Measurements from ENCODE around the gene CTDSP2.

CTDSP2 gene

DNA sequence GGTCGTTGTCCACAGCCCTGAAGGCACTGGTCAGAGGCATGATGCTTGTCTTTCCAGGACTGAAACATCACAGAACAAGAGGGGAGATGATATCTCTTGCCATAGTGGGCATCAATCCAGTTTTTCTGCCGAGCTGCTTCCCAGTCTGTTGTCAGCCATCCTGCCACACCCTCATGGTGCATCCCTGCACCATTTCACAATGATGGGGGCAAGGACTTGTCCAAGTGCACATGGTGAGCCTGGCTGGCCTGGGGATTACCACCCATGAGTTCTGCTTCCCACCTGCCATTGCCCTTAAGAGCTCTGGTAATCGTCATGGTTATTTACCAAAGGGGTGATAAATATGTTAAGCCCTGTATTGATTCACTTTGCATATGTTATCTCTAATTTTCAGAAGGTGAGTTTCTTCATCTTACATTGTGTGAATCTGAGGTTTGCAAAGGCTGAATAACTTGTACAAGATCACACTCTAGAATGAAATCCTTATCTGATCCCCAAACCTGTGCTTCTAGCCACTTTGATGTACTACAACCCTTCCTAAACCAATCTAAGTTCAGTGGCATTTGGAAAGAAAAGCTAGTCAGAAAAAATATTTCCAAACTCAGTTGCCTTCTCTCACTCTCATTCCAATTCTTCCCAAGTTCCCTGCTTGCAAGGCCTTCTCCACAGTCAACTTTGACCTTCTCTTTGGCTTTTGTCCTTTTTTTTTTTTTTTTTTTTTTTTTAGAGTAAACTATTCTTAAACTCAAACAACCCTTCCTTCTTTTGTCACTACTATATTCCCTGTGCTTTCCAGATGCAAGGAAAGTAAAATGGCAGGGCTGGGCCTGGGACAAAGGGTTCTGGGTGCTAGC, 30.3 kb downstream of the CTDSP2 start:
- DNase-seq (ENCODE audit: low read depth in 2 of 2), result no peak

DNA sequence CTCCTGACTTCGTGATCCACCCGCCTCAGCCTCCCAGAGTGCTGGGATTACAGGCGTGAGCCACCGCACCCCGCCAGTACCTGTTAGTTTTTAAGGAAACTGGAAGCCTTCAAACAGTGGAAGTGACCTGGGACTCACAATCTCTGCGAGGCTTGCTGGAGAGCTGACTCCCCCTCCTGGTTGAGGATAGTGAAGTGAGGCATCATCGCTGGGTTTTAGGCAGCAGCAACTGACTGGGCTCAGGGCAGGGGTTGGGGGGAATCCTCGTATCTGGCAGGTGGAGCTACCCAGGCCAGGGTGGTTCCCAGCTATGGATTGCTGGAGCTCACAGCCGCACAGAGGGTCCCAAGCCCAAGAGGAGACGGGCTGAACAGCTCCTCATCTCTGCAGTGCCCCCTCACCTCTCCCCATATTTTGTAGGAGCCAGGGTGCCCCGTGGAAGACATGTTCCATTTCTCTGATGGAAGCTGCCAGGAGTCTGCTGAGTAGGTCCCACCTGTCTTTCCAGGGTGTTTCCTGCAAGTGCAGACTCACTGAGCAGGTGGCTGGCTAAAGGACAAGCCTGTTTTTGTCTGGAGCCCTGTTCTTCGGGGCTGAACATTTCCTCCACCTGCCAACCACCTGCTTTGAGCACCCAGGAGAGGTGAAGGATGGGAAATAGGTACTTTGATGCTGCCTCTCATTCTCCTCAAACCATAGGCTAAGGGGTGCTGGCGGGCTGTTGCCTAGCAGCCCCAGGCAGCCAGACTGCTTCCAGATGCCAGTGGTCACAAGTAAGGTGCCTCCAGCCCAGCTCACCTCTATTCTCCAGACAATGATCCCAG, 31.1 kb downstream of the CTDSP2 start:
- no peak for DNase-seq (ENCODE audit: low read depth in 2 of 2)

GRCh38 chr12:57813971-57814772, 32.4 kb downstream of the CTDSP2 start:
- DNase-seq (ENCODE audit: low read depth in 2 of 2), result no peak

- DNase-seq (ENCODE audit: low read depth in 2 of 2), result no peak
Measured at GRCh38 chr12:57813111-57813970, 33.2 kb downstream of the CTDSP2 start.

GRCh38 chr12:57811028-57811755, 35.3 kb downstream of the CTDSP2 start:
- DNase-seq (ENCODE audit: low read depth in 2 of 2), result no peak

DNA sequence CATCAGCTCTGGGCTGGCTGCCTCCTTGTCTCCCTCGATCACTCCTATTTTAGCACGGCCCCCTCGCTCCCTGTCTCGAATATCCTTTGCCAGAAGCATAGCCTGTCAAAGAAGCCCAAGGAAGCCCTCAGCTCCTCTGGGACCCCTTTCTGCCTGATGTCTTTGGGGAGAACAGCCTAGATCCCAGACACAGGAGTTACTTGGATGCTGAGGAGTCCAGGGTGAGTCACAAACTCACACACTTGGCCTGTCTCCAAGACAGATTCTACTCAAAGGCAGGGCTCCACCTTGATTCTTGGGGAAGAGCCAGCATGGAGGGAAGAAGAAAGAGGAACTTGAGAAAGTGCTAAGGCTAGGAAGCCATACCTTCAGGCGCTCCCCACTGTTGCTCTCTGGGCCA, 36.1 kb downstream of the CTDSP2 start:
- no peak for DNase-seq (ENCODE audit: low read depth in 2 of 2)

DNA sequence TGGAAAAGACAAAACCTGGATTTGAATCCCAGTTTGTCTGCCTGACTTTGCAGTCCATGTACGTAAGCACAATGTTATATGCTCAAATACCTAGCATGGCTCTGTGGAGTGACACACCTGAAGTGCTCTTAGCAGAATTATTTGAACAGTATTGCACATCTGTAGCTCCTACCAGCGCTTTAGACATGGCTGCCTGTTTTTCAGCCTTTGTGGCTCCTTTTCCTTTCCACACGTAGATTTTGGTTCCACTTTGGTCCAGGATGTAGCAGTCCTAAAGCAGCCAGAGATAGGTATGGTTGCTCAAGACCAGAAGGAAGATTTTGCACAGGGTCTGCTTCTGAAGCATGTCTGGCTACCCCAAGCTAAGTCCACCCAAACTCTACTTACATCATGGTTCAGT, 37.1 kb downstream of the CTDSP2 start:
- DNase-seq (ENCODE audit: low read depth in 2 of 2), result no peak

GRCh38 chr12:57808351-57808750, 38.2 kb downstream of the CTDSP2 start:
- no peak for DNase-seq (ENCODE audit: low read depth in 2 of 2)

DNA sequence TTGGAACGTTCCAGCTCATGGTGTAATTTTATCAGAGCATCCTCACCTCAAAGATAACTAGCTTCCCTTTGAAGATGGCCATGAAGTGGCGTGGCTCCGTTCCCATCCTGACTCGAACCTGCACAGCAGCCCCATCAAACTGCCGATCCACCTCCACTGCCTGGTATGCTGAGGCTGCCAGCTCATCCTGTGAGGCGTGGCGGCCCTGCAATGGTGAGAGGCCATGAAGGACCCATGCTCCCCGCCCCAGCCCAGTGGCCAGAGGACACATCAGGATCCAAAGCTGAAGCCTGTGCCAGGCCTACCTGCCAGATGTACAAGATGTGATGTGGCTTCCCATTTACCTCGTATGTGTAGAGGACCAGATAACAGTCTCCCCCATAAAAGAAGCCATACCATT, 39.2 kb downstream of the CTDSP2 start:
- DNase-seq (ENCODE audit: low read depth in 2 of 2), result no peak

GRCh38 chr12:57806677-57807076, 39.9 kb downstream of the CTDSP2 start:
- no peak for DNase-seq (ENCODE audit: low read depth in 2 of 2)

DNA sequence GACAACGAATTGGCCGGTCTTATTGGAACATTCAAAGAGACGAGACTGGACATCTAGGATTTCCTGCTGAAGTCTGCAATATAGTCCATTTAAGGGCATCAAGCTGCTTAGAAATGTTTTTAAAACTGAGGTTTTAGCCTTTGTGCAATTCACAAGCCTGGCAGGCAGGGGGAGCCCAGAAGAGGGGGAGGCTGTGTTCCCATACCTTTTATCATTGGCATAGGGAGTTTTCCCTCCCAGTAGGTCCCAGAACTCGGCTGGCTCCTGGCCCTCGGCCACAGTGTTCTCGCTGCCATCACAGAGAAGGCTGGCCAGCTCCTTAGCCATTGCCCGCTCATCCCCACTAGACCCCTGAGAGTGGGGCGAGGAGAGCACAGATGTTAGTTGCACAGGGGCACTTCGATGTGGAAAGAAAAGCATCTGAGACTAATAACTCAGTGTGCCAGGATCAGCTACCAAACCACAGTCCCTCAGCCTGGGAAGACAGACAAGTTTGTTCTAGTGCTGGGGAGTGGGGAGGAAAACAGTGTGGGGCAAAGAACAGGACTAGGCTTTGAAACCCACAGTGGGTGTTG, 43.1 kb downstream of the CTDSP2 start:
- no peak for DNase-seq (ENCODE audit: low read depth in 2 of 2)

GRCh38 chr12:57802607-57803006, 43.9 kb downstream of the CTDSP2 start:
- DNase-seq (ENCODE audit: low read depth in 2 of 2), result no peak

GRCh38 chr12:57800965-57801364, 45.6 kb downstream of the CTDSP2 start:
- no peak for DNase-seq (ENCODE audit: low read depth in 2 of 2)

DNA sequence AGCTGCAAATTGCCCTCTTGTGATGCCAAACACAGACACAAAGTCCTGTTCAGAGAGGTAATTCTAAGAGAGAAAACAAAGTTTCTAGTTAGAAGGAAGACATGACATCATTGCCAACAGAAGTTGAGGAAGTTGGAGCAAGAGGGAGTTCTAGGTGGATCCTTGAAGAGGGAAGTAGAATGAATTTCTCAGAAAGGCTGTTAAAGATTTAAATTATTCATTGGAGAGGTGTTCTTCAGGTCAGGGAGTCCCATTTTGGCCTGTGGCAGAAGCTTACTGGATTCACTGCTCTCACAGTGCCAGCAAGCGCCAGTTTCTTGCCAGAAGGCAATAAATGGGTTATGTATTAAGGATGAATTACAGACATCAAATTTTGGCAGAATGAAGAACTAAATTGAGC, 48.6 kb downstream of the CTDSP2 start:
- no peak for DNase-seq (ENCODE audit: low read depth in 2 of 2)

- no peak for DNase-seq (ENCODE audit: low read depth in 2 of 2)
Measured at GRCh38 chr12:57796996-57797395, 49.5 kb downstream of the CTDSP2 start.

DNA sequence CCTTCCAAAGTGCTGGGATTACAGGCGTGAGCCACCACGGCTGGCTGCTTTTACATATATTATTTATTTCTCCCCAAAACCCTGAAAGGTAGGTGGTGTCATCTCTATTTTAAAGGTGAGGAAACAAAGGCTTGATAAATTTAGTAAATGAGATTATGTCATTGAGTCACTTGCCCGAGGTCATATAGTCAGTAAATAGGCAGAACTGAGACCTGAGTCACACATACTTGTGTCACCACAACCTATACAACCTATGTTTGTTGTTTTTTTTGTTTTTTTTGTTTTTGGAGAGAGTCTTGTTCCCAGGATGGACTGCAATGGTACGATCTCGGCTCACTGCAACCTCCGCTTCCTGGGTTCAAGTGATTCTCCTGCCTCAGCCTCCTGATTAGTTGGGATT, 51.2 kb downstream of the CTDSP2 start:
- no peak for DNase-seq (ENCODE audit: low read depth in 2 of 2)

DNA sequence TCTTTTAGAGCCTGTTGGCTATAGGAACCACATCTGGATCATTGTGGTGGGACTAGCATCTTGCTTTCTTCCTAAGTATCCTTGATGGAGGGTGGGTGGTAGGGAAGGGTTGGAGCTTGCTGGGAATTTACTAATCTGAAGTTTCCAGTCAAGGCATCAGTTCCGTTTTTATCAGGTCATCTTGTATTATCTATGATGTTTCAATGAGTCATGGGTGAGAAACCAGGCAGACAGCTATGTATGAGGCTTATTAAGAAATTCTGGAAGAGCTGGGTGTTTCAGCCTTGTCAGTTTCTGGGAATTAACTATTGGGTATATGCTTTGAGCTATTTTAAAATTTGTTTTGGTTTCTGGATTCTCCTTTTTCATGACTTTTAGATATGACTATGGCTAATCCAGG, 52.6 kb downstream of the CTDSP2 start:
- no peak for DNase-seq (ENCODE audit: low read depth in 2 of 2)

DNA sequence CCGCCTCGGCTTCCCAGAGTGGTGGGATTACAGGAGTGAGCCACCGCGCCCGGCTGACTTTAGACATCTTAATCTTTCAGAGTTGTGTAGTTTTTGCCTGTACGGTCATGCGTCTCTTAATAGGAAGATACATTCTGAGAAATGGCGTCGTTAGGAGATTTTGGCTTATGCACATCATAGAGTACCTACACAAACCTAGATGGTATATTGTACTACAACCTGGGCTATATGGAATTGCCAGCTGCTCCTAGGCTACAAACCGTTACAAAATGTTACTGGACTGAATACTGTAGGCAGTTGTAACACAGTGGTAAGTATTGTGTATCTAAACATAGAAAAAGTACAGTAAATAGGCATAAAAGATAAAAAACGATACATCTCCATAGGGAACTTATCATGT, 62.7 kb downstream of the CTDSP2 start:
- no peak for DNase-seq (ENCODE audit: low read depth in 2 of 2)

DNA sequence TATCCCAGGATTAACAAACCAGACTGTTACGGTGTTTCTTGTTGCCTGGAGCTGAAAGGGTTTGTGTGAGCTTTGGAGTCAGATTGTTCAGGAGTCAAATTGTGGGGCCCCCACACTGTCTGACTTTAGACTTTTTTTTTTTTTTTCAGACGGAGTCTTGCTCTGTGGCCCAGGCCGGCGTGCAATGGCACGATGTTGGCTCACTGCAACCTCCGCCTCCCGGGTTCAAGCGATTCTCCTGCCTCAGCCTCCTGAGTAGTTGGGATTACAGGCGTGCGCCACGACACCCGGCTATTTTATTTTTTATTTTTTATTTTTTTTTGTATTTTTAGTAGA, 63.1 kb downstream of the CTDSP2 start:
- no peak for DNase-seq (ENCODE audit: low read depth in 2 of 2)
